Measurements from ENCODE around the gene MLXIP.
"Not testable (repeated sequence)": the region's sequence is repeated elsewhere in the genome, so short reads cannot be mapped to it uniquely, and the experiment has no call there.

MLXIP gene

GRCh38 chr12:122148657-122149056, 70.1 kb downstream of the MLXIP start:
- no peak for DNase-seq (ENCODE audit: low read depth in 3 of 3)

GRCh38 chr12:122150127-122150681, 71.6 kb downstream of the MLXIP start:
- DNase-seq (ENCODE audit: low read depth in 3 of 3) = no peak

DNA sequence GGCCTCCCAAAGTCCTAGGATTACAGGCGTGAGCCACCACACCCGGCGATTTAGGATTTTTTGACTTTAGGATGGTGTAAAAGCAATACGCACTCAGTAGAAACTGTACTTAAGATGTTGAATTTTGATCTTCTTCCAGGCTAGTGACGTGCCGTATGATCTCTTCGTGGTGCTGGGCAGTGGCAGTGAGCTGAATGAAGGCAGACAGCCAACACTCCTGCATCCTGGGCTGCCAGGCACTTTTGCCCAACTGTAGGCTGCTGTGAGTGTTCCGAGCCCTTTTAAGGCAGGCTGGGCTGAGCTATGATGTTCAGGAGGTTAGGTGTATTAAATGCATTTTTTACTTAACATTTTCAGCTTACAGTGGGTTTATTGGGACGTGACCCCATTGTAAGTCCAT, 74.2 kb downstream of the MLXIP start:
- no peak for DNase-seq (ENCODE audit: low read depth in 3 of 3)

DNA sequence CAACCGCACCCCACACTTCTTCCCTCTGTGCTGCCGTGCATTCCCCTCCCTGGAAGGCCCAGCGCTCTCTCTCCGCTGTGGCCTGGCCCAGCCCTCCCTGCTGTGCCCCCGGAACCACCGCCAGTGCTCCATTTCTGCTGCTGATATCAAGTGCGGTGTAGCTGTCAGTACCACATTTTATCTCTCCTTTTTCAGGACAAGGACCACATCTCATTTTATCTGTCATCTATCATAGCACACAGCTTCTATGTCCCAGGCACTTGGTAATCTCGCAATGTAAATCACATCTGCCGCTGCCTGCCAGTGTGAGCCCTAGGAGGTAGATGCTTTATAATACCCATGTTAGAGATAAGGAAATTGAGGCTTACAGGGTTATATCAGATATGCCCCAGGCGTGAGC, 77.1 kb downstream of the MLXIP start:
- DNase-seq (ENCODE audit: low read depth in 3 of 3) = no peak

DNA sequence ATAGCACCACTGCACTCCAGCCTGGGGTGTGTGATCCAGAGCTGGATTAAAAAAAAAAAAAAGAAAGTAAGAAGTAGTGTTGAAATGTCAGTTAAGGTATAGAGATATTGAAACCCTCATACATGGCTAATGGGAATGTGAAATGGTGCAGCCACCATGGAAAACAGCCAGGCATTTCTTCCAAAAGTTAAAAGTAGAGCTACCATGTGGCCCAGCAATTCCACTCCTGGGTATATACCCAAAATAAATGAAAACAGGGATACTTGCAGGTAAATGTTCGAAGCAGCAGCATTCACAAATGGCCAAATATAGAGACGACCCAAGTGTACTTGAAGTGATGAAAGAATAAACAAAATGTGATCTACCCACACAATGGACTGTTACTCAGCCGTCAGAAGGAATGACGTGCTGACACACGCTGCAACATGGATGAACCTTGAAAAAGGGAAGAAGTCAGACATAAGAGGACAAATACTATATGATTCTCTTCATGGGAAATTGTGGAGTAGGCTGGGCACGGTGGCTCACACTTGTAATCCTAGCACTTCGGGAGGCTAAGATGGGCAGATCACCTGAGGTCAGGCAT, 80.2 kb downstream of the MLXIP start:
- DNase-seq (ENCODE audit: low read depth in 3 of 3) = no peak

DNA sequence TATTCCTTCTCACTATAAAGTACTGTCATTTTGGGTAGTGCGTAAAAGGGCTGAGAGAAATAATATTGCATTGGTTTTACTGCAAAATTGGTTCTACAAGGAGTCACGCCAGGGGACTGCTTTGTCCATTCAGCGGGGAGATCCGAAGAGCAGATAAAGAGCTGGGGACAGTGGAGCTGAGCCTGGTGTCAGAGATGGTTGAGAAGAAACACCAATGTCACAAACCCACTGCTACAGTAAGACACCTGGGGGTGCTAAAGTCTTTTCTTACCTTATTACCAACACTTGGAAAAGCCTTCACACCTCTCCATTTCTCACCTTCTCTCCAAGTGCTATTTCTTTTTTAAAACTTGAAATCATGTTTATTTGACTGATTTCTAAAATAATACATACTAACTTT, 81.3 kb downstream of the MLXIP start:
- DNase-seq (ENCODE audit: low read depth in 3 of 3) = no peak

DNA sequence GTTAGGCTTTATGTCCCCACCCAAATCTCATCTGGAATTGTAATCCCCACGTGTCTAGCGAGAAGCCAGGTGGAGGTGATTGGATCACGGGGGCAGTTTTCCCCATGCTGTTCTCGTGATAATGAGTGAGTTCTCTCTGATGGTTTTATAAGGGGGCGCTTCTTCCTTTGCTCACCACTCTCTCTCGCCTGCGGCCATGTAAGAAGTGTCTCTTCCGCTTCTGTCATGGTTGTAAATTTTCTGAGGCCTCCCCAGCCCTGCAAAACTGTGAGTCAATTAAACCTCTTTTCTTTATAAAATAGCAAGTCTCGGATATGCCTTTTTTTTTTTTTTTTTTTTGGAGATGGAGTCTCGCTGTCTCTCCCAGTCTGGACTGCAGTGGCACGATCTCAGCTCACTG, 82.2 kb downstream of the MLXIP start:
- no peak for DNase-seq (ENCODE audit: low read depth in 3 of 3)

DNA sequence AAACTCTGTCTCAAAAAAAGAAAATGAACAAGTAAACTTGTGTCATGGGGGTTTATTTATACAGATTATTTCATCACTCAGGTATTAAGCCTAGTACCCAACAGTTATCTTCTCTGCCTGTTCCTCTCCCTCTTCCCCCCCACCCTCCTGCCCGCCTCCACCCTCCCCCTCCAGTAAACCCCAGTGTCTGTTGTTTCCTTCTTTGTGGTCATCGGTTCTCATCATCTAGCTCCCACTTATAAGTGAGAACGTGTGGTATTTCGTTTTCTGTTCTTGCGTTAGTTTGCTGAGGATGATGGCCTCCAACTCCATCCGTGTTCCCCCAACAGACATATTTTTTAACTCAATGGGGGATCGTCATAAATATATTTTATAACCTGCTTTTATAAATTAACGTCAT, 83.1 kb downstream of the MLXIP start:
- DNase-seq (ENCODE audit: low read depth in 3 of 3) = no peak

DNA sequence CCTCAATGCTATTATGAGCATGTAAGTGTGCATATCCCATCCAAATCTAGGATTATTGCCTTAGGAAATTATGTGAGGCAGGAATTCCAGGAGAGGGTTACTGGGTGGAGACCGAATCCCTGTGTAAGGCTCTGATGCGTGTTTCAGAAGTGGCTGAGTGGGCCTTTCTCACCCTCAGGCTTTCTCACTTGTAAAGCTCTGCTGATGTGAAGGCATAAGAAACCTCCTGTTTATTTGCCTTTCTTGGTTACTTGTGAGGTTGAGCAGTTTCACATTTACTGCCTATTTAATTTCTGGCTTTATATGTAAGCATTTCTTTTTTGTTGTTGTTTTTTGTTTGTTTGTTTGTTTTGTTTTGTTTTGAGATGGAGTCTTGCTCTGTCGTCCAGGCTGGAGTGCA, 84.4 kb downstream of the MLXIP start:
- no peak for DNase-seq (ENCODE audit: low read depth in 3 of 3)

DNA sequence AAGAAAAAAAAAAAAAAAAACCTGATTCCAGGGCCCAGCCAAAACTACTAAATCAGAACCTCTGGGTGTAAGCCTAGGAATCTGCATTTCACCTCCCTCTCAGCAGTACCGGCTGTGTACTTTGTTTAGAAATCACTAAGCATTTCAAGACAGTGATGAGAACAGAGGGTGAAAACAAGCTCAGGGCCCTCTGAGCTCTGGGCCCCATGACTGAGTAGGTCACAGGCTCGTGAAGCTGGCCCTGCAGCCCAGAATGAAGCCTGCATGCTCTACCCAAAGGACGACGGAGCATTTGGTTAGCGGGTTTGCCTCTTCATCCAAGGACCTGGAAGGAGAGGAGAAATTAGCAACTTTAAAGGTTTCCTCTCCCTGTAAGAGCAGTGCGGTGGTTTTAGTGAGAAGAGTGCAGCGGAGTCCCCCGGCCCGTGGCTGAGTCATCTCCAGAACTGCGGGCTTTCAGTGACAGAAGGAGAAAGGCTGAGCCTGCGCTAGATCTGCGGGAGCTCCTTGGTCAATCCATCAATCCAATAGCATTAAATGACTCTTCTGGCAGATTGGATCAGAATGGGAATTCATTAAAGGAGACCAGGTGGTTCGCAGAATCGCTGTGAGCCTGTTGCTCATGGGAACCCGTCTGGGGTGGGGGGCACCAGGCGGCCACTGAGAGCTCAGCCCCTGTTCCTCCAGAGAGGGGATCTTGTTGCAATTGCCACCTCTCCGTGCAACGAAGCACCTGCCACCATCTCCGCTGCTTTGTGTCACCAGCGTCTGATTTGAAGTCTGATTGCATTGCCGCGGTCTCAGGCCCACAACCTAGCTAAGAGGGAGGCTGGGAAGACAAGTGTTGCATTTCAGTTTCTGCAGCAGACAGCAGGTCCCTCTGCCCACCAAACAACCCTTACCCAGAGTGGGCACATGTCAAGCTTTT, 88.1 kb downstream of the MLXIP start:
- DNase-seq (ENCODE audit: low read depth in 3 of 3) = no peak

DNA sequence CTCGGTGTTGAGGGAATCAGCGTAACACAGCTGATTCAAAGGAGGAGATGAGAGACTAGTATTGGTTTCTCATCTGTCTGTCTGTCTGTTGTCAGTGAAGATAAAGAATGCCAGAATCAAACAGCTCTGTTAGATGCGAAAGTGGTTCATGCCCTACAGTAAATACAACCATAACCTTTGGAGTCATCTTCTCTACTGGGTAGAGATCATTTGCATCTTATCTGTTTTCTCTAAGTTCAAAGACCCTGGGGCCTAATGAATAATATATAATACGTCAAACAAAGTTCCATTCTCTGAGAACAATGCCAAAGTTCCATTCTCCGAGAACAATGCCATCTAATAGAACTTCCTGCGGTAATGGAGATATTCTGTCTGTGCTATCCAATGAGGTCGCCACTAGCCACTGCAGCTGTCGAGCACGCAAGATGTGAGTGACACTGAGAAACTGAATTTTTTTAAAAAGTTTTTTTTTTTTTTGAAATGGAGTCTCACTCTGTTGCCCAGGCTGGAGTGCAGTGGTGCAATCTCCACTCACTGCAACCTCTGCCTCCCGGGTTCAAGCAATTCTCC, 88.9 kb downstream of the MLXIP start:
- no peak for DNase-seq (ENCODE audit: low read depth in 3 of 3)

- no peak for DNase-seq (ENCODE audit: low read depth in 3 of 3)
Observed at GRCh38 chr12:122168492-122168891, 89.9 kb downstream of the MLXIP start.

DNA sequence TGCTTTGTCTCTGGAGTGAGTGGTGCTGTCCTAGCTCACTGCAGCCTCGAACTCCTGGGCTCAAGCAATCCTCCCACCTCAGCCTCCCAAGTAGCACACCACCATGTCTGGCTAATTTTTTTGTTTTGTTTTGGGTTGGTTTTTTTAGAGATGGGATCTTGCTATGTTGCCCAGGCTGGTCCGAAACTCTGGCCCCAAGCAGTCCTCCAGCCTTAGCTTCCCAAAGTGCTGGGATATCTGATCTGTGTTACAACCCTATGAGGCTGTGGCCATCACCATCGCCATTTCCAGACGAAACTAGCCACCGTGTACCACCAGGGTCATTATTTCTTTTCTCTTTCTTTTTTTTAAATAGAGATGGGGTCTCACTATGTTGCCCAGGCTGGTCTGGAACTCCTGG, 92.8 kb downstream of the MLXIP start:
- no peak for DNase-seq (ENCODE audit: low read depth in 3 of 3)

GRCh38 chr12:122172262-122172939, 93.8 kb downstream of the MLXIP start:
- DNase-seq (ENCODE audit: low read depth in 3 of 3) = no peak

DNA sequence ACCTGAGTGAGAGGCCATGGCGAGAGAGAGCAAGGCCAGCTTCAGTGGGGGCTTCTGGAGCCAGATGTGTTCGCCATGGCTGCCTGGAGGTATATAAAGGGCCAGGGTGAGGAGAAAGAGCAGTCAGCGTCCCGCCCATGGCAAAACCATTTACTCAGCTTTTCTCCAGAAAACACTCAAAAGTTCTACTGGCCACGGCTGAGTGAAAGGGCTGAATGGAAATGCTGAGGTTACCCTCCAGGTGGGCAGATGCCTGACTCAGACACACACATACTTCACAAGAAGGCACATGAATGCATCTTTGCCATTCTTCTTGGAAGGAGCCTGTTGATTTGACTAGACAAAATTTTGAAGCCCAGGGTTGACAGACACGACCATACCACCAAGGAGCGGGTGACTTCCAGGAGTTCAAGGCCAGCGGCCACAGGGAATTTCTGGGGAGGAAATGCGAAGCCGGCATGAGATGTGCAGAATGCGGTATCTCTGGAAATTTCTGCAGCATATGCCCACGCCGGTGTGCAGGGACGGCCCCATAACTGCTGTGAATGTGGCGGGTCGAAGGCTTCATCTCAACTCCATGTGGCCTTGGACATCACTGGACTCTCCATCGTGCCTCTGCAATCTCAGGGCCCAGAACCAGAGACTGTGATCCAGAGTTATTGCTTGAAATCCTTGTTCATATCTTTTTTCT, 95.7 kb downstream of the MLXIP start, which contains the start of gene IL31:
IL31 (minus strand) TSS at position 67 of the 691 bp plus-strand sequence; CDS start at position 18, 49 bp downstream.
- DNase-seq (ENCODE audit: low read depth in 3 of 3) = no peak

GRCh38 chr12:122176473-122176872, 97.9 kb downstream of the MLXIP start:
- not testable (repeated sequence) for DNase-seq (ENCODE audit: low read depth in 3 of 3)

GRCh38 chr12:122182887-122183587, 104.5 kb downstream of the MLXIP start, which contains the start of gene LRRC43:
Gene LRRC43 (plus strand): TSS chr12:122183123. CDS start chr12:122183145, 22 bp downstream.
- DNase-seq (ENCODE audit: low read depth in 3 of 3) = no peak

DNA sequence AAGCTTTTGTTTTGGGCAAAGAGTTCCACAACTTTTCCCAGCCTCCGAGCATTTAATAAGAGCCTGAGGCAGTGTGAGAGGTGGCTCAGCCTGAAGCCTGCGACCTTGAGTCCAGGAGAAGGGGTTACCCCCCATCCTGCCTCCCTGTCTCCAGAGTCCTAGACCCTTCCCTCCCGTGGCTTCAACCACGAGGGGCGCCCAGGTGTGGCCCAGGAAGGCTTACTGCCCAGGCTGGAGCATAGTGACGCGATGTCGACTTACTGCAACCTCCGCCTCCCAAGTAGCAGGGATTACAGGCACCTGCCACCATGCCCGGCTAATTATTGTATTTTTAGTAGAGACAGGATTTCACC, 105.0 kb downstream of the MLXIP start:
- DNase-seq (ENCODE audit: low read depth in 3 of 3) = no peak

GRCh38 chr12:122184517-122184916, 106.0 kb downstream of the MLXIP start:
- DNase-seq (ENCODE audit: low read depth in 3 of 3) = no peak

GRCh38 chr12:122185079-122185478, 106.5 kb downstream of the MLXIP start:
- no peak for DNase-seq (ENCODE audit: low read depth in 3 of 3)

Data from stimulated activated CD4-positive, alpha-beta T cell treated with anti-CD3 and anti-CD28 coated beads, TNF-alpha, amount 100 ng/mL, for 4 hours (primary cell).